Nephron (organoid): ENCODE measurements around the gene SLC44A5.

Source experiments
- H3K27ac Mint-ChIP-seq, 3 experiments: 2 replicates each; pipeline ENCODE4 v1.8.0; 2020; ENCODE audit warnings: mixed read lengths in 3 of 3, mild to moderate bottlenecking in 2 of 3, moderate library complexity in 1 of 3
- H3K27me3 Mint-ChIP-seq: 2 replicates; pipeline ENCODE4 v1.8.0; 2021; ENCODE audit warnings: low read depth, mild to moderate bottlenecking, moderate library complexity, mixed read lengths
- H3K36me3 Mint-ChIP-seq: 2 replicates; pipeline ENCODE4 v1.8.0; 2020; ENCODE audit warnings: low read depth, mixed read lengths
- H3K4me1 Mint-ChIP-seq: 2 replicates; pipeline ENCODE4 v1.8.0; 2020; ENCODE audit warnings: mixed read lengths
- H3K4me3 Mint-ChIP-seq, 3 experiments: 2 replicates each; pipeline ENCODE4 v1.8.0; 2020; ENCODE audit warnings: mild to moderate bottlenecking in 3 of 3, mixed read lengths in 3 of 3, moderate library complexity in 2 of 3
- H3K9me3 Mint-ChIP-seq: 2 replicates; pipeline ENCODE4 v1.8.0; 2020; ENCODE audit warnings: mixed read lengths
- CTCF ChIP-seq, 3 experiments: fragments of 200-600 bp; sonication (generic); IDR thresholded peaks; one replicate each; pipeline ENCODE4 v1.5.0; 2021; ENCODE audit warnings: antibody characterized with exemption in 3 of 3; ENCODE audit not compliant: unreplicated experiment in 3 of 3

The SLC44A5 gene

GRCh38 chr1:75587692-75588091 is 23.2 kb downstream of the SLC44A5 start:
- Mint-ChIP-seq H3K4me1 (no peaks in the 10 kb centered on the region), H3K36me3 (no peaks in the 10 kb centered on the region), H3K27ac (no peak overlapping the region), H3K4me3 (no peak overlapping the region), H3K27me3 (no peaks in the 10 kb centered on the region), H3K9me3 (no peaks in the 10 kb centered on the region)
- TF ChIP-seq CTCF (IDR thresholded peaks at IDR 0.05; ENCODE audit: unreplicated experiment in 3 of 3), result no peak

GRCh38 chr1:75583282-75583681 is 27.6 kb downstream of the SLC44A5 start:
- Mint-ChIP-seq H3K4me3 (no peak overlapping the region), H3K27ac (no peak overlapping the region), H3K36me3 (no peaks in the 10 kb centered on the region), H3K9me3 (no peaks in the 10 kb centered on the region), H3K4me1 (no peaks in the 10 kb centered on the region), H3K27me3 (no peaks in the 10 kb centered on the region)
- no peak for TF ChIP-seq CTCF (IDR thresholded peaks at IDR 0.05; ENCODE audit: unreplicated experiment in 3 of 3)

- H3K36me3 Mint-ChIP-seq, result no peaks in the 10 kb centered on the region
- H3K9me3 Mint-ChIP-seq, result no peaks in the 10 kb centered on the region
- H3K27ac Mint-ChIP-seq, result no peak overlapping the region
- no peak overlapping the region for H3K4me3 Mint-ChIP-seq
- no peak for TF ChIP-seq CTCF (IDR thresholded peaks at IDR 0.05; ENCODE audit: unreplicated experiment in 3 of 3)
- no peaks in the 10 kb centered on the region for H3K27me3 Mint-ChIP-seq
- no peaks in the 10 kb centered on the region for H3K4me1 Mint-ChIP-seq
These were observed 28.1 kb downstream of the SLC44A5 start for GRCh38 chr1:75582725-75583261.

GRCh38 chr1:75579046-75579445 is 31.9 kb downstream of the SLC44A5 start:
- no peak overlapping the region for H3K27ac Mint-ChIP-seq
- no peak overlapping the region for H3K4me3 Mint-ChIP-seq
- no peaks in the 10 kb centered on the region for H3K27me3 Mint-ChIP-seq
- no peak for TF ChIP-seq CTCF (IDR thresholded peaks at IDR 0.05; ENCODE audit: unreplicated experiment in 3 of 3)
- H3K9me3 Mint-ChIP-seq, result no peaks in the 10 kb centered on the region
- H3K36me3 Mint-ChIP-seq, result no peaks in the 10 kb centered on the region
- H3K4me1 Mint-ChIP-seq, result no peaks in the 10 kb centered on the region

- Mint-ChIP-seq H3K36me3 (no peaks in the 10 kb centered on the region), H3K9me3 (no peaks in the 10 kb centered on the region), H3K4me3 (no peak overlapping the region), H3K27me3 (no peaks in the 10 kb centered on the region), H3K27ac (no peak overlapping the region), H3K4me1 (no peaks in the 10 kb centered on the region)
- TF ChIP-seq CTCF (IDR thresholded peaks at IDR 0.05; ENCODE audit: unreplicated experiment in 3 of 3), result no peak
These were observed 35.1 kb downstream of the SLC44A5 start for GRCh38 chr1:75575837-75576236.

GRCh38 chr1:75567191-75567590 is 43.7 kb downstream of the SLC44A5 start:
- Mint-ChIP-seq H3K27ac (no peak overlapping the region), H3K36me3 (no peaks in the 10 kb centered on the region), H3K4me3 (no peak overlapping the region), H3K4me1 (no peaks in the 10 kb centered on the region), H3K9me3 (no peaks in the 10 kb centered on the region), H3K27me3 (no peaks in the 10 kb centered on the region)
- TF ChIP-seq CTCF (IDR thresholded peaks at IDR 0.05; ENCODE audit: unreplicated experiment in 3 of 3), result no peak
